ENCODE measurements around the gene PPFIBP2. TPM values are rescaled to one million over a fixed set of nuclear protein-coding genes. Genes with fewer than 3 reads are reported as not detected.

Gene PPFIBP2
- total RNA-seq, 2 experiments from 2014 or later, result 19.9 to 25.7 TPM

GRCh38 chr11:7555052-7555699, 41.4 kb downstream of the PPFIBP2 start:
- no peaks in the 10 kb centered on the region for H3K27me3 Mint-ChIP-seq
- peaks cover 6% of the 10 kb centered on the region for H3K36me3 Mint-ChIP-seq
- ATAC-seq (ENCODE audit: low read depth), result no peak
- no peak for DNase-seq
- H3K4me3 Mint-ChIP-seq, result no peak overlapping the region
- POLR2A ChIA-PET, result no interaction called here
- H3K27ac Mint-ChIP-seq, result no peak overlapping the region
- H3K4me1 Mint-ChIP-seq, result peaks cover 3% of the 10 kb centered on the region
- no peaks in the 10 kb centered on the region for H3K9me3 Mint-ChIP-seq

- peaks cover 4% of the 10 kb centered on the region for H3K36me3 Mint-ChIP-seq
- DNase-seq, result no peak
- no peaks in the 10 kb centered on the region for H3K27me3 Mint-ChIP-seq
- POLR2A ChIA-PET, result no interaction called here
- H3K9me3 Mint-ChIP-seq, result no peaks in the 10 kb centered on the region
- H3K27ac Mint-ChIP-seq, result no peak overlapping the region
- no peak for ATAC-seq (ENCODE audit: low read depth)
- H3K4me1 Mint-ChIP-seq, result peaks cover 3% of the 10 kb centered on the region
- H3K4me3 Mint-ChIP-seq, result no peak overlapping the region
These were observed 44.2 kb downstream of the PPFIBP2 start for GRCh38 chr11:7558046-7558445.

- no peak for ATAC-seq (ENCODE audit: low read depth)
- Mint-ChIP-seq H3K27ac (no peak overlapping the region), H3K9me3 (no peaks in the 10 kb centered on the region), H3K4me3 (no peak overlapping the region), H3K4me1 (peaks cover 3% of the 10 kb centered on the region), H3K27me3 (no peaks in the 10 kb centered on the region), H3K36me3 (peaks cover 1% of the 10 kb centered on the region)
- DNase-seq, result no peak
- POLR2A ChIA-PET, result no interaction called here
These were observed 45.8 kb downstream of the PPFIBP2 start for GRCh38 chr11:7559398-7560283.

GRCh38 chr11:7561562-7561961, 47.8 kb downstream of the PPFIBP2 start:
- H3K9me3 Mint-ChIP-seq, result no peaks in the 10 kb centered on the region
- H3K4me1 Mint-ChIP-seq, result peaks cover 3% of the 10 kb centered on the region
- H3K27ac Mint-ChIP-seq, result no peak overlapping the region
- H3K4me3 Mint-ChIP-seq, result no peak overlapping the region
- no peak for DNase-seq
- H3K27me3 Mint-ChIP-seq, result no peaks in the 10 kb centered on the region
- peaks cover 1% of the 10 kb centered on the region for H3K36me3 Mint-ChIP-seq
- POLR2A ChIA-PET, result no interaction called here
- no peak for ATAC-seq (ENCODE audit: low read depth)

GRCh38 chr11:7563281-7563680, 49.5 kb downstream of the PPFIBP2 start:
- DNase-seq, result no peak
- peaks cover 7% of the 10 kb centered on the region for H3K36me3 Mint-ChIP-seq
- ATAC-seq (ENCODE audit: low read depth), result no peak
- POLR2A ChIA-PET, result no interaction called here
- H3K27me3 Mint-ChIP-seq, result no peaks in the 10 kb centered on the region
- no peaks in the 10 kb centered on the region for H3K9me3 Mint-ChIP-seq
- no peak overlapping the region for H3K27ac Mint-ChIP-seq
- H3K4me1 Mint-ChIP-seq, result peaks cover 3% of the 10 kb centered on the region
- H3K4me3 Mint-ChIP-seq, result no peak overlapping the region

GRCh38 chr11:7564803-7565202, 51.0 kb downstream of the PPFIBP2 start:
- H3K4me3 Mint-ChIP-seq, result no peak overlapping the region
- H3K27me3 Mint-ChIP-seq, result peaks cover 2% of the 10 kb centered on the region
- no peak for DNase-seq
- POLR2A ChIA-PET, result no interaction called here
- no peaks in the 10 kb centered on the region for H3K9me3 Mint-ChIP-seq
- no peak overlapping the region for H3K27ac Mint-ChIP-seq
- peaks cover 8% of the 10 kb centered on the region for H3K36me3 Mint-ChIP-seq
- H3K4me1 Mint-ChIP-seq, result no peaks in the 10 kb centered on the region
- ATAC-seq (ENCODE audit: low read depth), result no peak

GRCh38 chr11:7567311-7567710, 53.5 kb downstream of the PPFIBP2 start:
- POLR2A ChIA-PET, result no interaction called here
- Mint-ChIP-seq H3K9me3 (no peaks in the 10 kb centered on the region), H3K4me3 (no peak overlapping the region), H3K27ac (no peak overlapping the region), H3K4me1 (no peaks in the 10 kb centered on the region), H3K36me3 (peaks cover 8% of the 10 kb centered on the region), H3K27me3 (peaks cover 7% of the 10 kb centered on the region)
- DNase-seq (no peak), ATAC-seq (ENCODE audit: low read depth) (no peak)

- H3K4me3 Mint-ChIP-seq, result no peak overlapping the region
- no peak for ATAC-seq (ENCODE audit: low read depth)
- H3K4me1 Mint-ChIP-seq, result no peaks in the 10 kb centered on the region
- no peak for DNase-seq
- peaks cover 12% of the 10 kb centered on the region for H3K27me3 Mint-ChIP-seq
- no peak overlapping the region for H3K27ac Mint-ChIP-seq
- POLR2A ChIA-PET, result no interaction called here
- peaks cover 8% of the 10 kb centered on the region for H3K36me3 Mint-ChIP-seq
- no peaks in the 10 kb centered on the region for H3K9me3 Mint-ChIP-seq
These were observed 55.2 kb downstream of the PPFIBP2 start for GRCh38 chr11:7569044-7569443.

- POLR2A ChIA-PET, result no interaction called here
- H3K27me3 Mint-ChIP-seq, result peaks cover 21% of the 10 kb centered on the region
- DNase-seq (no peak), ATAC-seq (ENCODE audit: low read depth) (no peak)
- H3K9me3 Mint-ChIP-seq, result no peaks in the 10 kb centered on the region
- H3K4me3 Mint-ChIP-seq, result no peak overlapping the region
- H3K36me3 Mint-ChIP-seq, result peaks cover 8% of the 10 kb centered on the region
- H3K27ac Mint-ChIP-seq, result no peak overlapping the region
- H3K4me1 Mint-ChIP-seq, result no peaks in the 10 kb centered on the region
These were observed 56.4 kb downstream of the PPFIBP2 start for GRCh38 chr11:7570241-7570640.

GRCh38 chr11:7570938-7571521, 57.2 kb downstream of the PPFIBP2 start:
- no peaks in the 10 kb centered on the region for H3K9me3 Mint-ChIP-seq
- POLR2A ChIA-PET, result no interaction called here

GRCh38 chr11:7571640-7572000, 57.8 kb downstream of the PPFIBP2 start:
- H3K27me3 Mint-ChIP-seq, result peaks cover 27% of the 10 kb centered on the region

More at GRCh38 chr11:7570938-7571521, 57.2 kb downstream of the PPFIBP2 start:
- H3K27ac Mint-ChIP-seq, result no peak overlapping the region
- H3K27me3 Mint-ChIP-seq, result peaks cover 27% of the 10 kb centered on the region
- peaks cover 3% of the 10 kb centered on the region for H3K4me1 Mint-ChIP-seq
- ATAC-seq (ENCODE audit: low read depth) (no peak), DNase-seq (no peak)
- H3K36me3 Mint-ChIP-seq, result peaks cover 8% of the 10 kb centered on the region
- no peak overlapping the region for H3K4me3 Mint-ChIP-seq

GRCh38 chr11:7572001-7572712, 58.4 kb downstream of the PPFIBP2 start:
- H3K9me3 Mint-ChIP-seq, result no peaks in the 10 kb centered on the region
- H3K36me3 Mint-ChIP-seq, result peaks cover 8% of the 10 kb centered on the region
- no peak for DNase-seq
- peaks cover 7% of the 10 kb centered on the region for H3K4me1 Mint-ChIP-seq
- H3K27me3 Mint-ChIP-seq, result peaks cover 27% of the 10 kb centered on the region
- POLR2A ChIA-PET, result no interaction called here
- no peak overlapping the region for H3K4me3 Mint-ChIP-seq
- H3K27ac Mint-ChIP-seq, result no peak overlapping the region
- ATAC-seq (ENCODE audit: low read depth), result no peak

More at GRCh38 chr11:7571640-7572000, 57.8 kb downstream of the PPFIBP2 start:
- H3K36me3 Mint-ChIP-seq, result peaks cover 8% of the 10 kb centered on the region
- no peaks in the 10 kb centered on the region for H3K9me3 Mint-ChIP-seq
- DNase-seq (no peak), ATAC-seq (ENCODE audit: low read depth) (no peak)
- POLR2A ChIA-PET, result no interaction called here
- peaks cover 5% of the 10 kb centered on the region for H3K4me1 Mint-ChIP-seq
- no peak overlapping the region for H3K27ac Mint-ChIP-seq
- no peak overlapping the region for H3K4me3 Mint-ChIP-seq

- peaks cover 17% of the 10 kb centered on the region for H3K4me1 Mint-ChIP-seq
- no peaks in the 10 kb centered on the region for H3K9me3 Mint-ChIP-seq
- peaks cover 32% of the 10 kb centered on the region for H3K27me3 Mint-ChIP-seq
- no peak overlapping the region for H3K27ac Mint-ChIP-seq
- no peak for DNase-seq
- H3K4me3 Mint-ChIP-seq, result no peak overlapping the region
- H3K36me3 Mint-ChIP-seq, result peaks cover 4% of the 10 kb centered on the region
- no peak for ATAC-seq (ENCODE audit: low read depth)
- POLR2A ChIA-PET, result no interaction called here
These were observed 59.4 kb downstream of the PPFIBP2 start for GRCh38 chr11:7573193-7573557.

Measured in activated naive CD8-positive, alpha-beta T cell treated with anti-CD3 and anti-CD28 coated beads, Interleukin-2, amount 10 ng/mL, durations not matched to agents 7 days and 5 days (primary cell).